GM12892 (cell line): ENCODE measurements around the gene DUSP5.

Experiments
- DNase-seq: peaks from one replicate; pipeline ENCODE4 v3.0.0; 2011; ENCODE audit not compliant: insufficient read length
- FAIRE-seq: peaks from 2 replicates; lab custom pipeline; 2011; peaks lifted over from hg19 to GRCh38; lab: Jason Lieb, UNC
- POLR2A ChIP-seq: IDR thresholded peaks from 2 replicates; pipeline ENCODE4 v1.6.1; 2011; ENCODE audit warnings: low read depth, low read length, control low read depth
- POLR2AphosphoS5 ChIP-seq: IDR thresholded peaks from 2 replicates; pipeline ENCODE4 v1.6.1; 2011; ENCODE audit warnings: low read depth, low read length, control low read depth
- TAF1 ChIP-seq: IDR thresholded peaks from 2 replicates; pipeline ENCODE4 v1.6.1; 2011; ENCODE audit warnings: low read depth, mild to moderate bottlenecking, control low read depth, low read length, borderline replicate concordance

DUSP5 gene

DNA sequence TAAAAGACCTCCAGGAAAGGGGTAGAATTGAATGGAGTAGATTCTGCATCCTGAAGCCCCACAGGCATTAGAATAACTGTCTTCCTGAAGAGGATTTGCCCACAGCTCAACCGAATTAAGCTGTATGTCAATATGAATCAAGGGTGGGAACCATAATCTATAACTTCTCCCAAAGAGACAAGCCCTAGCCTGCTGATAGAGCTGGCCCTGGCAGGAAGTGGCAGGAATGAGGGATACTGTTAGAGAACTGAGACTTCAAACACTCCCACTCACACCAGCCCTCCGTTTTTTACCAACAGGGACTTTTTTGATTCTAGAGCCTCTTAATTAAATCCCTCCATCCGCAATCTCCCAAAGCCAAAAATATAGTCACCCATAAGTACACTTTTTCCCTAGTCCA, 12.2 kb upstream of the DUSP5 start:
- DNase-seq (no peak), FAIRE-seq (no peak)
- TF ChIP-seq TAF1 = no peak
- no peak for TF ChIP-seq POLR2AphosphoS5
- no peak for TF ChIP-seq POLR2A

DNA sequence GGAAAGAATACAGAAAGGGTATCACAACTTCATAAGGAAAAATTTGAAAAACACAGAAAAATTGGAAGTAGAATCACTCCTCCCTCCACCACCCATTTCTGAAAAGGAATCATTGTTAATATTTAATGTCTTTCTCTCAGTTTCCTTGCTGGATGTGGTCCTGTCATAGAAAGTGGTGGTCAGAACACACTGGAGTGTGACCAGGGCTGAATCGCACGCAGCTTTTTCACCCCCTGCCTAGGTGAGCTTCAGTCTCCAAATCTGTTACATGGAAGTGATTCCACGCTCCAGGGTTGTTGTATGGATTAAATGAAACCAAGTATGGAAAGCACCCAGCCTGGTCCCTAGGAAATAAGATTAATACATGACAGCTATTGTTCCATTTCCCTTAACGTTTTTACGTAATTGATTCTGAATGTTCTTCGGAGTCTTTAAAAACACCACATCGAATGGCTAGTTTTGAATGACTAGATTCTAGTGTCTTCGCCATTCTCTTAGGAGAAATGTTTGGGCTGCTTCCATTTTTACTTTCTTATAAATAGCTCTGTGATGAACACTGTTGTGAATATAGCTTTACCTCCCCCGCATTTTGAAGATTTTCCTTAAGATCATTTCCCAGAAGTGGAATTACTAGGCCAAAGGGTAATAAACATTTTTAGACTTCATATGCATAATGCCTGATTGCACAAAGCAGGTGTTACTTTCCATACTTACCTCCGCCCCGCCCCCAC, 10.9 kb upstream of the DUSP5 start:
- TF ChIP-seq POLR2AphosphoS5 (no peak), POLR2A (no peak), TAF1 (no peak)
- no peak for DNase-seq
- FAIRE-seq = no peak

DNA sequence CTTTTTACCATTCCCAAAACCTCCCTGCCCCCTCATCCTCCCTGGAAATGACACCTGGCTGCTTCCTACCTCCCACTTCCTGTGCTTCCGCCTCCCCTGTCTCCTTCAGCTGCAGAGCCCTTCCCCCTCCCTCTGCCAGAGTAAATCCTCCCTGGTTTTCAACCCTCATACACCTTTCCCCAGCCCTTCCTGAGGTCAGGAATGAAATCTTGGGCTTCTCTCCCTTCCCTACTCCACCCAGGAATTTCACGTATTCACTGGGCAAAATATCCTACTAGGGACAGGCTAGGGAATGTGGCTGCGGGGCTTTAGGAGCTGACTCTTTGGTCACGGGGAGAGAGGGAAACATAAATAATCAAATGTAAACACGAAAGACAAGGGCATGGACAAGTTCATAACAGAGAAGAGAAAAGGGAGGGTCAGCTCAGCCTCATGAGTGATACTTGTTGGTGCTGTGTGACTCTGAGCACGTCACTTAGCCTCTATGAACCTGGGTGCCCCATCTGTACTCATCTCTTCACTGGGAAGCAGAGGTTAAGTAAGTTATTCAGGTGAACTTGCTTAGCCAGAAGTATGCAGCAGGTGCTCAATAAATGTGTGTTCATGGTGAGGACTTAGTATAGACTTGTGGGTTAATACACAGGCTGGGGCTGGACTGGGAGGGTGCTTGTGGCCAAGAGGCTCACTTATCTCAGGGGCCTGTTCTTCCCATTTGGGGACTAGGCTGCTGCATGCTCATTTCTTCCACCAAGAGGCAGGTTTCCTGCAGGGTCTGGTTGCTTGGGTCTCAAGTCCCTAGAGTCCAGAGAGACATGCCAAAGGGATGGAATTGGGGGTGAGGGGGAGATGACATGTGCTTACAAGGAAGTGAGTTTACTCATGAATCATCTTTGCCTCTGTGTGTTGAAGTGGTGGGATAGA, 10.0 kb upstream of the DUSP5 start:
- FAIRE-seq = peak; percentile 9

DNA sequence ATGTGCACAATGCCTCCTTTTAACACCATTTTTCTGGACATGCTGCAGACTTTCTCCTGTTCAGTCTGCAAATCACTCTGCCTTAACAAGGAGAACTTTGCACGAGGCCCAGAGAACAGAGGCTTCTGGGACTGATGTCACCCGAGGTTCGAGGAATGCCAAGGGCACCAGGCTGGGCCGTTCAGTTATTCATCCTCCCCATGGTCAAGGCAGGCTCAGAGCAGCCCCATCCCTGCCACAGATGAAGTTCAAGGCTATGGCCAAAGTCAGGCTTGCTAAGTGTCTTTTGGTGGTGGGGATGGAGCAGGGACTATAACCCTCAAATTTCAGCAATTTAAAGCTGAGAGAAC, 9.4 kb upstream of the DUSP5 start:
- FAIRE-seq = no peak
- DNase-seq = no peak
- no peak for TF ChIP-seq POLR2AphosphoS5
- TF ChIP-seq POLR2A = no peak
- no peak for TF ChIP-seq TAF1

More for the DNA sequence above, 10.0 kb upstream of the DUSP5 start:
- DNase-seq = no peak
- no peak for TF ChIP-seq TAF1
- TF ChIP-seq POLR2A = no peak
- no peak for TF ChIP-seq POLR2AphosphoS5

DNA sequence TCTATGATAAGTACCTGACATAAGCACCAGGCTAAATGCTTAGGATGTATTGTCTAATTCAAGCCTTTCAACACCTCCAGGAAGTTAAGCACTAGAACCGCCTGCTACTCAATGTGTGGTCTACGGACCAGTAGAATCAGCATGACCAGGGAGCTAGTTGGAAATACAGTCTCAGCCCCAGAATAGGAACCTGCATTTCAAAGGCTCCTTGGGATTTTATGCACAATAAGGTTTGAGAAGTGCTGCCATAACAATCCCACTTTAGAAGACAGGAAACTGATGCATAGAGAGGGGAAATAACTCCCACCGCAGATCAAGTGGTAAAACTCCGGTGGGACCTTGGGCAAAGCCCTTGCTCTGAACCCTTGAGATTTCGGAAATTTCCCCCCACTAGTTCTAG, 8.8 kb upstream of the DUSP5 start:
- no peak for TF ChIP-seq POLR2AphosphoS5
- no peak for TF ChIP-seq TAF1
- TF ChIP-seq POLR2A = no peak
- DNase-seq (no peak), FAIRE-seq (no peak)

DNA sequence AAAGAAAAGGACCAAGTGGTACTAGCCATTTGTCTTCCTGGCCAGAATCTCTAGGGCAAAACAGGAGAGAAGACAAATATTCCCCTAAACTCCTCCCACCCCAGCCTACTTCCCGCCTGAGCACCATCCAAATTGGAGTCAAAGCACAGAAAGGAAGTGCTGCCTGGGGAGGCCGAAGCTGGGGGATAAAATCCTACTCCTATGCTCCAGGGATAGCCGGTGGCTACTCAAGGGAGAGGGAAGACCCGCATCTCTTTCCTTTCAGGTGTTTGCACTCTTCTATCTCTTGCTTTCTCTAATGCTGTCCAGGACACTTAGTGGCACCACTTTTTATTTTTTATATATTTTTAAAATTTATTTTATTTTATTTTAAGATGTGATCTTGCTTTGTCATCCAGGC, 7.1 kb upstream of the DUSP5 start:
- TF ChIP-seq TAF1 = no peak
- no peak for TF ChIP-seq POLR2AphosphoS5
- no peak for TF ChIP-seq POLR2A
- no peak for DNase-seq
- no peak for FAIRE-seq

DNA sequence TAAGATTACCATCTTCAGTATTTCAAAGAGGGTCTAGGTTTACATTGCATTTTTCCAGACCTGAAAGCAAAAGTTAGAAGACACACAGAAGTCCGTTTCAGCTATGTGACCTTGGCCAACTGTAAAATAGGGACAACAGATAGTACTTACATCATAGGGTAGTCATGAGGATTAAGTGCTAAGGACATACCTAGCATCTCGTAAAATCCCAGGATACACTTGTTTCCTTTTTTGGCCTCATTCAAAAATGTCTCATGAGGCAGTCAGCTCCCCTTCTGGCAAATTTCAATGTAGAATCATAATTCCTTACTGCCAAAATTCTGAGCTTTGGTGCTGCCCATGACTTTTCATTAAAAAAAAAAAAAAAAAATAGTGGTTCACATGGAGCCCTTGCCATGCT, 6.4 kb upstream of the DUSP5 start:
- no peak for FAIRE-seq
- TF ChIP-seq POLR2A = no peak
- no peak for TF ChIP-seq POLR2AphosphoS5
- no peak for TF ChIP-seq TAF1
- DNase-seq = no peak

DNA sequence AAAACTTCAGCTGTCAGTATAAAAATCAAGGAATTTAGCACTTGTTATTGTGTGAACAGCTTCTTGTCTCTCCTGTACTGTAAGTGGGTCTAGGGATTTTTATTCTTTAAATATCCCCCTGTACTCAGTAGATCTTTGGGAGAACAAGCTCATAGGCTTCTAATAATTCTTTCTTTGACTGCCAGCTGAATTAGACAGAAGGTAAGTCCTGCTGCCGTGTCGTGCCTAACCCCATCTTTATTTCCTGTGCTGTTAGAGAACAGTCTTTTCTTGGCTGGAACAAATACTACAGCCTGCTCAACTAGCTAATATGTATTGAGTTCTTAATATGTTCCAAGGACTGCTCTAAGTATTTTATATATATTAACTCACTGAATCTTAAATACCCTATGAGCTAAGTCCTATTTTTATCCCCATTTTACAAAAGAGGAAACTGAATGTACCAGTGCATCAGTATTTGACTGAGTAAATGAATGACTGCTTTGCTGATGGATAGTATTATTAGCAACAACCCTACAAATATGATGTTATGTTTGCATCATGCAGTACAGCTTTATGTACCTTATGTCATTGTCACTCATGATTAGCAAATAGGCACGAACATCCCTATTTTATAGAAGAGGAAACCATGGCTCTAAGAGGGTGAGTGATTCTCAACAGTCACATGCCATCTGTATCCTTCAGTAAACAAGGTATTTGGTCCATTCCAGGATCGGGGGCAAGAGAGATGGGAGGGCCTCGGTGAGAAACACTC, 5.5 kb upstream of the DUSP5 start:
- DNase-seq (no peak), FAIRE-seq (no peak)

DNA sequence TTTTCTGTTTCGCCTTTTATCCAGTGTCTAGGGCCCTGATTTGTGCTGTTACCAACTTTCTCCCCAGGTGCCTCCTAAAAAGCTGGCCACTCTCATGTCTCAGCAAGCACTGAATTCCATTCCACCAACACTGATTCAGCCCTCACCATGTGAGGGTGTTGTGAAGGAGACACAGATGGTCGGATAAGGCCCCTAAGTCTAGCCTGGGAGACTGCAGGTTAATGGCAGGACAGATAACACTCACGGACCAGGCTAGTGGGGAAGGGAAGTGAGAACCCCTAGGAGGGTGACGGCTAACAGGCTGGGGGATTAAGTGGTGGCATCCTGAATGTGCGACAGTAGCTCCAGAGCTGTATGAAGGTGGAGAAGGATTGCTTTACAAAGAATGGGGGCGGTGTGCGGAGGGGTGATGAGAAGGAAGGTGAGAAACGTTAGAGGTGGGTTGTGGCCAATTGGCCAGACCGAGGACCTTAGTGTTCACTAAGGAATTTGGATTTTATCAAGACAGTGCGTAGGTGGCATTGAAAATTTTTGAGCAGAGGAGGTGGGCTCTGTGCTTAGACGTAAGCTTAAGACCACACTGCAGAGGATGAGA, 3.8 kb upstream of the DUSP5 start:
- no peak for FAIRE-seq
- DNase-seq = no peak
- no peak for TF ChIP-seq TAF1
- TF ChIP-seq POLR2AphosphoS5 = no peak
- no peak for TF ChIP-seq POLR2A

More for the DNA sequence above, 5.5 kb upstream of the DUSP5 start:
- TF ChIP-seq TAF1 (no peak), POLR2A (no peak), POLR2AphosphoS5 (no peak)

DNA sequence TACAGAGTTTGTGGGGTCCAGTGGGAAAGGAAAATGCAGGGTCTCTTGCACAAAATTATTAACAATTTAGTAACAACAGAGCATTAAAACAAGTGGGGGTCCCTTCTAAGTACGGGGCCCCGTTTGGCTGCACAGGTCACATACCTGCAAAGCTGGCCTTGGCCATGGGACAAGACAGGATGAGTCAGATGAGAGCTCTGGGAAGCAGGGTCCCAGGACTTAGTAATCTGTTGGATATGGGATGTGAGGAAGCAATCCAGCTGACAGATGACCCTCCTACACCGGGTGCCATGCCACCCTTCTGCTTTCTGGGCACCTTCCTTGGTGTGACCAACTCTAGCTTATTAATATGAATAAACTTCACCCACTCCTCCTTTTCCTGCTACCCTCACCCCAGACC, 3.2 kb upstream of the DUSP5 start:
- TF ChIP-seq POLR2AphosphoS5 = no peak
- TF ChIP-seq POLR2A = no peak
- no peak for TF ChIP-seq TAF1
- FAIRE-seq = no peak
- DNase-seq = no peak
